H1 (cell line): Measurements from ENCODE around the gene NUB1. TPM values are rescaled to one million over a fixed set of nuclear protein-coding genes. Genes with fewer than 3 reads are reported as not detected.

Experiments used
- CTCF ChIA-PET: fragments of 300-600 bp; sonication (Branson Sonifier 250); formaldehyde crosslinking; loops from one replicate; lab custom pipeline; 2021; ENCODE audit not compliant: partially characterized antibody; lab: Charles Lee
- POLR2A ChIA-PET: fragments of 300-600 bp; sonication (Branson Sonifier 250); formaldehyde crosslinking; loops from one replicate; lab custom pipeline; 2021; ENCODE audit warnings: inconsistent platforms; ENCODE audit not compliant: partially characterized antibody; lab: Charles Lee
- DNase-seq, 2 experiments: peaks; one replicate each; pipeline versions ENCODE4 v3.0.0 to v3.0.0-alpha.2; 2010 to 2022; ENCODE audit warnings: low spot score in 2 of 2, low read depth in 1 of 2, mixed read lengths in 1 of 2
- FAIRE-seq: peaks from 2 replicates; lab custom pipeline; 2011; peaks lifted over from hg19 to GRCh38; lab: Jason Lieb, UNC
- H2AFZ ChIP-seq: 2 replicates; pipeline ENCODE4 v1.8.1; 2012; ENCODE audit warnings: low read length, inconsistent platforms
- H2AK5ac ChIP-seq: 2 replicates; pipeline ENCODE4 v1.6.1; 2013; ENCODE audit warnings: low read depth, low read length
- H2BK120ac ChIP-seq: replicated peaks from 2 replicates; pipeline ENCODE3; 2013; ENCODE audit warnings: low read depth, low read length, inconsistent platforms
- H2BK12ac ChIP-seq: 2 replicates; pipeline ENCODE4 v1.6.1; 2013; ENCODE audit warnings: low read depth, low read length
- H2BK15ac ChIP-seq: 2 replicates; pipeline ENCODE4 v1.6.1; 2013; ENCODE audit warnings: low read length
- H2BK20ac ChIP-seq: 2 replicates; pipeline ENCODE4 v1.6.1; 2013; ENCODE audit warnings: low read length
- H2BK5ac ChIP-seq: 2 replicates; pipeline ENCODE4 v1.6.1; 2013; ENCODE audit warnings: low read depth, low read length
- H3K14ac ChIP-seq: 2 replicates; pipeline ENCODE4 v1.6.1; 2013; ENCODE audit warnings: inconsistent platforms; ENCODE audit not compliant: insufficient read length
- H3K18ac ChIP-seq: 2 replicates; pipeline ENCODE4 v1.6.1; 2013; ENCODE audit warnings: low read length; ENCODE audit errors: extremely low read depth
- H3K23ac ChIP-seq: 2 replicates; pipeline ENCODE4 v1.6.1; 2013; ENCODE audit warnings: inconsistent platforms; ENCODE audit not compliant: insufficient read length
- H3K23me2 ChIP-seq: 2 replicates; pipeline ENCODE4 v1.6.1; 2013; ENCODE audit warnings: low read depth, low read length
- H3K27ac ChIP-seq: 2 replicates; pipeline ENCODE4 v1.6.1; 2011; ENCODE audit warnings: low read depth, low read length, inconsistent platforms
- H3K27me3 ChIP-seq, 4 experiments: replicated peaks in 1 of 4; 1 replicate in 1 of 4; 2 replicates in 3 of 4; pipeline versions ENCODE4 v1.6.1 to v1.8.1; 2011 to 2013; ENCODE audit warnings: low read length in 3 of 4, mild to moderate bottlenecking in 3 of 4, inconsistent platforms in 2 of 4, mixed read lengths in 2 of 4, moderate library complexity in 1 of 4; ENCODE audit not compliant: control insufficient read depth in 3 of 4, insufficient read depth in 3 of 4; ENCODE audit errors: extremely low read depth in 1 of 4
- H3K36me3 ChIP-seq, 4 experiments: 2 replicates each; pipeline versions ENCODE4 v1.6.1 to v1.8.1; 2011 to 2013; ENCODE audit warnings: mild to moderate bottlenecking in 4 of 4, low read length in 3 of 4, moderate library complexity in 2 of 4, control low read depth in 1 of 4, inconsistent platforms in 1 of 4; ENCODE audit not compliant: insufficient read depth in 4 of 4, control insufficient read depth in 2 of 4
- H3K4ac ChIP-seq: replicated peaks from 2 replicates; pipeline ENCODE3; 2013; ENCODE audit warnings: low read length, low read depth, mixed read lengths, inconsistent platforms; ENCODE audit not compliant: insufficient read length
- H3K4me1 ChIP-seq, 4 experiments: replicated peaks in 1 of 4; 1 replicate in 1 of 4; 2 replicates in 3 of 4; pipeline versions ENCODE4 v1.6.1 to v1.8.1; 2011 to 2013; ENCODE audit warnings: low read length in 3 of 4, inconsistent platforms in 2 of 4, mixed read lengths in 1 of 4; ENCODE audit not compliant: insufficient read depth in 4 of 4, control insufficient read depth in 3 of 4
- H3K4me2 ChIP-seq, 2 experiments: 2 replicates each; pipeline versions ENCODE4 v1.6.1 to v1.8.1; 2011 to 2013; ENCODE audit warnings: low read depth in 2 of 2, low read length in 2 of 2, control low read depth in 1 of 2, inconsistent platforms in 1 of 2, mild to moderate bottlenecking in 1 of 2; ENCODE audit not compliant: insufficient read depth in 1 of 2
- H3K4me3 ChIP-seq, 4 experiments: fragments of 200-600, 300-600 bp in 1 of 4; sonication (generic), shearing (Covaris generic), sonication (Bioruptor Twin) in 1 of 4; 2 replicates each; pipeline versions ENCODE4 v1.5.1 to v1.8.1; 2011 to 2016; ENCODE audit warnings: low read length in 4 of 4, low read depth in 3 of 4, control low read depth in 2 of 4, inconsistent platforms in 2 of 4, mild to moderate bottlenecking in 2 of 4, mixed read lengths in 1 of 4, moderate library complexity in 1 of 4; ENCODE audit not compliant: insufficient read depth in 2 of 4; ENCODE audit errors: extremely low read depth in 1 of 4
- H3K56ac ChIP-seq: replicated peaks from 2 replicates; pipeline ENCODE3; 2013; ENCODE audit warnings: low read depth, mild to moderate bottlenecking, mixed read lengths, low read length, inconsistent platforms; ENCODE audit not compliant: insufficient read length
- H3K79me1 ChIP-seq: 2 replicates; pipeline ENCODE4 v1.6.1; 2013; ENCODE audit warnings: low read depth, low read length, control low read depth
- H3K79me2 ChIP-seq, 2 experiments: 2 replicates each; pipeline versions ENCODE4 v1.6.1 to v1.8.1; 2012 to 2013; ENCODE audit warnings: low read length in 2 of 2, mild to moderate bottlenecking in 2 of 2, inconsistent platforms in 1 of 2; ENCODE audit not compliant: insufficient read depth in 2 of 2, control insufficient read depth in 1 of 2
- H3K9ac ChIP-seq, 4 experiments: replicated peaks in 1 of 4; 1 replicate in 1 of 4; 2 replicates in 3 of 4; pipeline versions ENCODE4 v1.6.1 to v1.8.1; 2011 to 2013; ENCODE audit warnings: low read depth in 3 of 4, low read length in 3 of 4, control low read depth in 2 of 4, mild to moderate bottlenecking in 2 of 4, moderate library complexity in 2 of 4, inconsistent platforms in 1 of 4; ENCODE audit errors: extremely low read depth in 1 of 4
- H3K9me3 ChIP-seq, 2 experiments: 2 replicates each; pipeline versions ENCODE4 v1.6.1 to v1.8.1; 2012 to 2013; ENCODE audit warnings: mild to moderate bottlenecking in 2 of 2, moderate library complexity in 2 of 2, control low read depth in 1 of 2, inconsistent platforms in 1 of 2, low read depth in 1 of 2, low read length in 1 of 2, mixed read lengths in 1 of 2; ENCODE audit not compliant: insufficient read depth in 2 of 2
- H4K20me1 ChIP-seq, 2 experiments: replicated peaks in 1 of 2; 2 replicates each; pipeline versions ENCODE3 to v1.8.1; 2011 to 2013; ENCODE audit warnings: inconsistent platforms in 2 of 2, low read length in 2 of 2, mild to moderate bottlenecking in 1 of 2; ENCODE audit not compliant: insufficient read depth in 2 of 2, control insufficient read depth in 1 of 2
- H4K5ac ChIP-seq: 2 replicates; pipeline ENCODE4 v1.6.1; 2013; ENCODE audit warnings: low read length, low read depth, mixed read lengths, inconsistent platforms; ENCODE audit not compliant: insufficient read length
- H4K8ac ChIP-seq: 2 replicates; pipeline ENCODE4 v1.8.0; 2013; ENCODE audit warnings: mild to moderate bottlenecking, moderate library complexity, low read length, inconsistent platforms; ENCODE audit not compliant: insufficient read depth; ENCODE audit errors: extremely low read depth
- H4K91ac ChIP-seq: replicated peaks from 2 replicates; pipeline ENCODE3; 2013; ENCODE audit warnings: low read length, mixed read lengths, inconsistent platforms; ENCODE audit not compliant: insufficient read length
- BACH1 ChIP-seq: IDR thresholded peaks from 2 replicates; pipeline ENCODE4 v1.6.1; 2012; ENCODE audit warnings: low read length, improper control_type of control experiment
- BCL11A ChIP-seq, 2 experiments: IDR thresholded peaks; one replicate each; pipeline ENCODE4 v1.6.1; 2011; ENCODE audit warnings: low read depth in 2 of 2, low read length in 2 of 2, mild to moderate bottlenecking in 2 of 2
- FOSL1 ChIP-seq: IDR thresholded peaks from 2 replicates; pipeline ENCODE4 v1.6.1; 2011; ENCODE audit warnings: mild to moderate bottlenecking, low read depth, low read length, moderate library complexity; ENCODE audit not compliant: insufficient read depth
- GTF2F1 ChIP-seq: IDR thresholded peaks from 2 replicates; pipeline ENCODE4 v1.6.1; 2012; ENCODE audit warnings: low read depth, low read length, improper control_type of control experiment, borderline replicate concordance
- KDM4A ChIP-seq: IDR thresholded peaks from one replicate; pipeline ENCODE4 v1.7.1; 2012; ENCODE audit warnings: low read depth, mild to moderate bottlenecking, moderate library complexity, low read length, inconsistent platforms; ENCODE audit not compliant: severe bottlenecking
- NRF1 ChIP-seq: IDR thresholded peaks from 2 replicates; pipeline ENCODE4 v1.6.1; 2011; ENCODE audit warnings: mild to moderate bottlenecking, low read depth, low read length, improper control_type of control experiment
- PHF8 ChIP-seq: fragments of 200-600 bp; sonication (generic); conservative IDR thresholded peaks from 2 replicates; pipeline ENCODE4 v1.7.1; 2012; ENCODE audit warnings: low read depth, mild to moderate bottlenecking, inconsistent platforms, low read length, moderate library complexity
- RFX5 ChIP-seq: IDR thresholded peaks from 2 replicates; pipeline ENCODE4 v1.6.1; 2011; ENCODE audit warnings: low read depth, low read length, improper control_type of control experiment, borderline replicate concordance
- SIX5 ChIP-seq: IDR thresholded peaks from 2 replicates; pipeline ENCODE4 v1.6.1; 2011; ENCODE audit warnings: mild to moderate bottlenecking, low read depth, low read length
- WGBS, 2 experiments: shearing (Covaris generic) in 1 of 2; methylation state at CpG; one replicate each; pipeline versions ENCODE4 v1.1.6 to v1.1.7; 2013 to 2015; ENCODE audit warnings: low lambda C conversion rate in 2 of 2, mixed read lengths in 2 of 2, inconsistent platforms in 1 of 2, low coverage in 1 of 2, missing lambda C conversion rate in 1 of 2; ENCODE audit not compliant: insufficient replicate concordance in 2 of 2, insufficient coverage in 1 of 2, insufficient read length in 1 of 2; ENCODE audit errors: extremely low coverage in 1 of 2, missing lambda C conversion rate in 1 of 2; 5-methylcytosine and 5-hydroxymethylcytosine counted together
- polyA plus RNA-seq, 7 experiments: library from polyadenylated mRNA; depleted of rRNA in 3 of 7; stranded (reverse) in 5 of 7; unstranded in 2 of 7; fragments of >200 nt in 5 of 7; fragments of 200-250 nt in 2 of 7; gene quantifications; 1 replicate in 5 of 7; 2 replicates in 1 of 7; 4 replicates in 1 of 7; pipeline versions ENCODE4 v1.2.1 to v1.2.3, GENCODE V29; 2011 to 2013; ENCODE audit warnings: missing spikeins in 2 of 7, mixed read lengths in 2 of 7
- total RNA-seq: library from RNA; stranded (reverse); fragmentation: NEBNext Ultra II Directional; extraction: Animal tissue kit (Norgen Biotek cat#: 25700); gene quantifications from 2 replicates; pipeline ENCODE4 v1.2.1, GENCODE V29; 2021
- TF ChIP-seq, protein P1 (sequence below), 3 experiments: IDR thresholded peaks; 1 replicate in 2 of 3; 2 replicates in 1 of 3; pipeline versions ENCODE4 v1.5.1 to v1.6.1; 2011; ENCODE audit warnings: low read length in 3 of 3, mild to moderate bottlenecking in 3 of 3, inconsistent platforms in 2 of 3, low read depth in 1 of 3, moderate library complexity in 1 of 3; ENCODE audit not compliant: insufficient read depth in 1 of 3; ENCODE audit errors: control extremely low read depth in 1 of 3

Gene NUB1
- total and polyA plus RNA-seq, 2 of the 8 experiments (the other 6 are each of a cell fraction or from before 2014, with no cell fraction given): 22.1 to 43.5 TPM

DNA sequence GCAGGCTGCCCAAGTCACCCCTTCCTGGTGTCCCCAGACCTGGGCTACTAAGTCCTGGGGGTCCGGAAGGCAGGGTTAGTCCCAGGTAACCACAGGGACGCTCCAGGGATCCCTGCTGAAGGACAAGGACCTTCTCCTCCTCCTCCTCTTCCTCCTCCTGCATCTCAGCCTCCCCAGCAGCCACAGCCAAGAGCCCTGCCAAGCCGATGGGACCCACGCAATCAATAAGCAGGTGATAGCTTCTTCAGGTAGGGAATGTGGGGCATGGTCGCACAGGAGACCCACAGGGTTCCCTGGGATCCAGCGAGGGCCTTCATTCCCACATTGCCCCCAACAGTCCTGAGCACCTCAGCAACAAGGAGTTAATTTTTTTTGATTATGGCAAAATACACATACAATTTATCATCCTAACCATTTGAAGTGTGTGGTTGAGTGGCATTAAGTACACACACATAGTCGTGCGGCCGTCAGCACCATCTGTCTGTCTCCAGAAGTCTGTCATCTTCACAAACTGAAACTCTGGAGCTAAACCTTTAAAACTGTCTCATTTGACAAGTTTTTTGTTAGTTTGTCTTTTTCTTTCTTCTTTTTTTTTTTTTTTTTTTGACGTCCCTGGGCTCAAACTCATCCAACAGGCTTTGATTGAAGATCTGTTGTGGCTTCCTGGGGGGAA lies 86.2 kb downstream of the NUB1 start:
- Histone ChIP-seq H3K14ac (no peak overlapping the region), H2BK5ac (0 out of 2 replicates have a peak overlapping the region, but pooled peaks have one; percentile 39), H4K20me1 (no peaks in the 10 kb centered on the region), H3K4me1 (peaks cover 5 to 20% (median 11%) of the 10 kb centered on the region in 4 experiments), H3K36me3 (no peaks in the 10 kb centered on the region), H3K56ac (no peak overlapping the region), H3K79me1 (no peaks in the 10 kb centered on the region), H3K27me3 (no peaks in the 10 kb centered on the region), H3K4me3 (no peak overlapping the region), H3K4ac (no peak overlapping the region), H3K4me2 (peak overlapping the region in 1 of 2 experiments; percentile 20; a peak in 1 of 4 replicates), H4K91ac (no peak overlapping the region), H3K9ac (no peak overlapping the region), H2BK12ac (no peak overlapping the region), H3K23ac (no peak overlapping the region), H2AK5ac (no peak overlapping the region), H2BK20ac (no peak overlapping the region), H2AFZ (no peak overlapping the region), H3K23me2 (no peaks in the 10 kb centered on the region), H4K5ac (no peak overlapping the region), H3K18ac (no peak overlapping the region), H2BK15ac (no peak overlapping the region), H2BK120ac (no peak overlapping the region), H3K27ac (no peak overlapping the region), H3K9me3 (no peaks in the 10 kb centered on the region), H4K8ac (no peak overlapping the region), H3K79me2 (no peaks in the 10 kb centered on the region)
- DNase-seq (no peak), FAIRE-seq (no peak)
- ChIA-PET POLR2A (interaction anchor here (0.8 kb wide), 1 partner anchor 10 kb away, joined by 3 read pairs; no protein-coding TSS in a partner anchor), CTCF (interaction anchor here (1.4 to 2.2 kb wide), 2 partner anchors 10 to 21 kb away, joined by 4 to 5 read pairs; no protein-coding TSS in a partner anchor)
- WGBS, 2 experiments: 87% methylated on average over 9 of the region's 10 CpGs; no CpG with 5 or more reads in 1 of the 2 experiments
- no peak for TF ChIP-seq GTF2F1
- TF ChIP-seq NRF1: no peak
- TF ChIP-seq SIX5: no peak
- TF ChIP-seq RFX5: no peak
- TF ChIP-seq BACH1: no peak
- TF ChIP-seq, protein P1, sequence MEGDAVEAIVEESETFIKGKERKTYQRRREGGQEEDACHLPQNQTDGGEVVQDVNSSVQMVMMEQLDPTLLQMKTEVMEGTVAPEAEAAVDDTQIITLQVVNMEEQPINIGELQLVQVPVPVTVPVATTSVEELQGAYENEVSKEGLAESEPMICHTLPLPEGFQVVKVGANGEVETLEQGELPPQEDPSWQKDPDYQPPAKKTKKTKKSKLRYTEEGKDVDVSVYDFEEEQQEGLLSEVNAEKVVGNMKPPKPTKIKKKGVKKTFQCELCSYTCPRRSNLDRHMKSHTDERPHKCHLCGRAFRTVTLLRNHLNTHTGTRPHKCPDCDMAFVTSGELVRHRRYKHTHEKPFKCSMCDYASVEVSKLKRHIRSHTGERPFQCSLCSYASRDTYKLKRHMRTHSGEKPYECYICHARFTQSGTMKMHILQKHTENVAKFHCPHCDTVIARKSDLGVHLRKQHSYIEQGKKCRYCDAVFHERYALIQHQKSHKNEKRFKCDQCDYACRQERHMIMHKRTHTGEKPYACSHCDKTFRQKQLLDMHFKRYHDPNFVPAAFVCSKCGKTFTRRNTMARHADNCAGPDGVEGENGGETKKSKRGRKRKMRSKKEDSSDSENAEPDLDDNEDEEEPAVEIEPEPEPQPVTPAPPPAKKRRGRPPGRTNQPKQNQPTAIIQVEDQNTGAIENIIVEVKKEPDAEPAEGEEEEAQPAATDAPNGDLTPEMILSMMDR (IDR thresholded peaks at IDR 0.05; ENCODE audit: control extremely low read depth in 1 of 3, insufficient read depth in 1 of 3, low read depth in 1 of 3, low read length in 3 of 3): no peak
- no peak for TF ChIP-seq FOSL1
- TF ChIP-seq KDM4A: no peak
- TF ChIP-seq PHF8: no peak
- no peak for TF ChIP-seq BCL11A (IDR thresholded peaks at IDR 0.05; ENCODE audit: low read depth in 2 of 2, low read length in 2 of 2)
